HepG2 (cell line): ENCODE results near the gene TRIM44. TPM values are rescaled to one million over a fixed set of nuclear protein-coding genes. Genes with fewer than 3 reads are reported as not detected.

Source experiments
- ATAC-seq: fragments of 200-7000 bp; cut with Tn5 transposase; 3 replicates; pipeline ENCODE4 v1.9.1; 2020; ENCODE audit warnings: mild to moderate bottlenecking, moderate library complexity
- BruUV-seq: library from RNA; stranded (reverse); fragments of 400-500 nt; replicated peaks from 2 replicates; lab custom pipeline; 2021; lab: Mats Ljungman, UMichigan
- CTCF ChIA-PET: fragments of 300-600 bp; formaldehyde crosslinking; extraction: SDS; loops from one replicate; lab custom pipeline; 2021; ENCODE audit warnings: low total read pairs, inconsistent platforms, low intra/inter-chr PET ratio; lab: Yijun Ruan, JAX
- POLR2A ChIA-PET: fragments of 350-600 bp; sonication (Branson Sonifier 250); formaldehyde crosslinking; loops from one replicate; lab custom pipeline; 2020; ENCODE audit warnings: antibody characterized with exemption, inconsistent platforms; lab: Yijun Ruan, JAX
- DNase-seq: peaks from one replicate; pipeline ENCODE4 v3.0.0-alpha.2; 2015; ENCODE audit warnings: low spot score
- FAIRE-seq: peaks from 3 replicates; lab custom pipeline; 2011; peaks lifted over from hg19 to GRCh38; lab: Jason Lieb, UNC
- H2AFZ ChIP-seq: one replicate; pipeline ENCODE4 v1.6.1; 2011; ENCODE audit warnings: low read length, inconsistent platforms
- H3K27ac ChIP-seq: fragments of 300-600 bp; 3 replicates; pipeline ENCODE4 v1.8.0; 2011; ENCODE audit warnings: mixed run types, mild to moderate bottlenecking, mixed read lengths, low read length, inconsistent platforms; ENCODE audit not compliant: insufficient read depth; ENCODE audit errors: extremely low read length
- H3K27me3 ChIP-seq, 2 experiments: fragments of 200-600 bp in 1 of 2; 2 replicates in 1 of 2; 3 replicates in 1 of 2; pipeline versions ENCODE4 v1.6.0 to v1.8.0; 2011; ENCODE audit warnings: low read length in 2 of 2, mild to moderate bottlenecking in 2 of 2, moderate library complexity in 2 of 2, inconsistent platforms in 1 of 2; ENCODE audit not compliant: insufficient read depth in 2 of 2, control insufficient read depth in 1 of 2
- H3K36me3 ChIP-seq, 2 experiments: fragments of 200-600 bp in 1 of 2; replicated peaks in 1 of 2; 2 replicates in 1 of 2; 3 replicates in 1 of 2; pipeline versions ENCODE4 v1.5.1 to v1.8.0; 2011; ENCODE audit warnings: low read length in 2 of 2, inconsistent platforms in 1 of 2; ENCODE audit not compliant: insufficient read depth in 2 of 2, control insufficient read depth in 1 of 2
- H3K4me1 ChIP-seq: 2 replicates; pipeline ENCODE4 v1.5.1; 2012; ENCODE audit warnings: low read length, inconsistent platforms; ENCODE audit not compliant: insufficient read depth
- H3K4me2 ChIP-seq: 2 replicates; pipeline ENCODE4 v1.6.0; 2011; ENCODE audit warnings: low read depth, low read length, inconsistent platforms
- H3K4me3 ChIP-seq, 3 experiments: fragments of 200-600 bp in 1 of 3; sonication (generic), shearing (Covaris generic) in 1 of 3; replicated peaks in 1 of 3; 2 replicates each; pipeline ENCODE4 v1.5.1; 2011 to 2016; ENCODE audit warnings: low read length in 3 of 3, inconsistent platforms in 2 of 3, low read depth in 2 of 3, mild to moderate bottlenecking in 2 of 3, control low read depth in 1 of 3, mixed read lengths in 1 of 3; ENCODE audit not compliant: insufficient read depth in 1 of 3
- H3K79me2 ChIP-seq: one replicate; pipeline ENCODE4 v1.6.1; 2011; ENCODE audit warnings: low read length, inconsistent platforms; ENCODE audit not compliant: insufficient read depth
- H3K9ac ChIP-seq: 2 replicates; pipeline ENCODE4 v1.6.0; 2011; ENCODE audit warnings: mild to moderate bottlenecking, low read depth, low read length, inconsistent platforms; ENCODE audit not compliant: insufficient read depth
- H3K9me3 ChIP-seq: 2 replicates; pipeline ENCODE4 v1.5.1; 2012; ENCODE audit warnings: mild to moderate bottlenecking, low read length
- H4K20me1 ChIP-seq: 2 replicates; pipeline ENCODE4 v1.6.0; 2011; ENCODE audit warnings: inconsistent platforms, mild to moderate bottlenecking, low read length, moderate library complexity; ENCODE audit not compliant: insufficient read depth
- FOSL1 ChIP-seq: sonication (generic); formaldehyde crosslinking; IDR thresholded peaks from 2 replicates; pipeline ENCODE4 v1.9.0; 2021; ENCODE audit warnings: missing genetic modification reagents, borderline replicate concordance
- KDM5A ChIP-seq: fragments of 200-600 bp; sonication (generic); IDR thresholded peaks from 2 replicates; pipeline ENCODE4 v1.7.0; 2018; ENCODE audit warnings: antibody characterized with exemption, mild to moderate bottlenecking, low read length, borderline replicate concordance
- NBN ChIP-seq: fragments of 450-650 bp; conservative IDR thresholded peaks from 2 replicates; pipeline ENCODE4 v1.6.1; 2017
- RCOR2 ChIP-seq: IDR thresholded peaks from 2 replicates; pipeline ENCODE4 v1.6.1; 2016; ENCODE audit warnings: missing biosample characterization, missing genetic modification reagents
- SAFB2 ChIP-seq: sonication (generic); formaldehyde crosslinking; IDR thresholded peaks from 2 replicates; pipeline ENCODE4 v1.5.1; 2020; ENCODE audit warnings: missing genetic modification reagents, low read depth, mild to moderate bottlenecking, borderline replicate concordance
- SIX1 ChIP-seq: sonication (generic); formaldehyde crosslinking; IDR thresholded peaks from 2 replicates; pipeline ENCODE4 v1.4.0; 2020; ENCODE audit warnings: missing genetic modification reagents, borderline replicate concordance
- SNAI1 ChIP-seq: sonication (generic); formaldehyde crosslinking; IDR thresholded peaks from 2 replicates; pipeline ENCODE4 v1.5.0; 2020; ENCODE audit warnings: mild to moderate bottlenecking, missing genetic modification reagents, borderline replicate concordance
- SP5 ChIP-seq: IDR thresholded peaks from 2 replicates; pipeline ENCODE4 v1.6.1; 2016; ENCODE audit warnings: low read depth, borderline replicate concordance
- TBX2 ChIP-seq: sonication (generic); formaldehyde crosslinking; IDR thresholded peaks from 2 replicates; pipeline ENCODE4 v1.5.0; 2020; ENCODE audit warnings: missing genetic modification reagents, mild to moderate bottlenecking, borderline replicate concordance
- UBTF ChIP-seq: sonication (generic); formaldehyde crosslinking; IDR thresholded peaks from 2 replicates; pipeline ENCODE4 v1.4.0; 2020; ENCODE audit warnings: mild to moderate bottlenecking, missing genetic modification reagents
- ZEB1 ChIP-seq: IDR thresholded peaks from 2 replicates; pipeline ENCODE4 v1.6.1; 2012; ENCODE audit warnings: mild to moderate bottlenecking, low read depth, inconsistent platforms; ENCODE audit not compliant: insufficient replicate concordance
- ZNF30 ChIP-seq: sonication (generic); formaldehyde crosslinking; IDR thresholded peaks from 2 replicates; pipeline ENCODE4 v1.5.0; 2020; ENCODE audit warnings: mild to moderate bottlenecking, missing genetic modification reagents
- ZNF337 ChIP-seq: sonication (generic); formaldehyde crosslinking; IDR thresholded peaks from 2 replicates; pipeline ENCODE4 v1.5.1; 2020; ENCODE audit warnings: missing genetic modification reagents, low read depth, mild to moderate bottlenecking, borderline replicate concordance
- ZNF788 ChIP-seq: sonication (generic); formaldehyde crosslinking; IDR thresholded peaks from 2 replicates; pipeline ENCODE4 v1.5.0; 2020; ENCODE audit warnings: mild to moderate bottlenecking, missing genetic modification reagents, borderline replicate concordance
- WGBS: methylation state at CpG from one replicate; pipeline ENCODE4 v1.1.6; 2017; ENCODE audit warnings: low lambda C conversion rate; 5-methylcytosine and 5-hydroxymethylcytosine counted together
- in situ Hi-C: cut with HindIII; loops from 2 replicates; pipeline ENCODE4 v1.10.0; 2017; ENCODE audit warnings: low pct_unique_long_range_greater_than_20kb; ENCODE audit not compliant: extremely low pct_ligation_motif_present
- intact Hi-C: fragments of 100-400 bp; cut with micrococcal nuclease; formaldehyde crosslinking; loops from one replicate; pipeline ENCODE4 v1.10.0; 2022; ENCODE audit not compliant: unreplicated experiment
- polyA plus RNA-seq, 8 experiments: library from polyadenylated mRNA; depleted of rRNA in 3 of 8; stranded (reverse) in 7 of 8; unstranded in 1 of 8; fragments of >200 nt; fragmentation: Illumina TruSeq in 4 of 8; extraction: Trizol in 4 of 8; gene quantifications; 2 replicates each; pipeline versions ENCODE4 v1.2.1 to v1.2.3, GENCODE V29; 2011 to 2016; ENCODE audit warnings: low read depth in 4 of 8, missing spikeins in 1 of 8, mixed read lengths in 1 of 8; ENCODE audit not compliant: insufficient read depth in 1 of 8
- total RNA-seq, 5 experiments: library from RNA; depleted of rRNA; stranded (reverse); fragments of >200 nt; fragmentation: Illumina TruSeq; extraction: Trizol; gene quantifications; 2 replicates each; pipeline ENCODE4 v1.2.3, GENCODE V29; 2016; ENCODE audit warnings: low read depth in 1 of 5
- TF ChIP-seq, protein P1 (sequence below): sonication (generic); formaldehyde crosslinking; IDR thresholded peaks from 2 replicates; pipeline ENCODE4 v1.5.1; 2020; ENCODE audit warnings: mild to moderate bottlenecking, missing genetic modification reagents, moderate library complexity
- TF ChIP-seq, protein P2 (sequence below): sonication (generic); formaldehyde crosslinking; IDR thresholded peaks from 2 replicates; pipeline ENCODE4 v1.8.1; 2023; ENCODE audit warnings: mild to moderate bottlenecking, missing genetic modification reagents

The TRIM44 gene
- total and polyA plus RNA-seq, 2 of the 13 experiments (the other 11 are each of a cell fraction or from before 2014, with no cell fraction given) = 22.7 to 50.3 TPM

GRCh38 chr11:35622070-35622469 lies 40.5 kb upstream of the TRIM44 start:
- Histone ChIP-seq H2AFZ (no peak overlapping the region), H3K4me1 (peaks cover 7% of the 10 kb centered on the region; the same call in 1 of the 2 replicates)
- no TSS peak for BruUV-seq
- DNase-seq (peak; percentile 6), FAIRE-seq (no peak)
- CTCF ChIA-PET = no interaction called here
- TF ChIP-seq KDM5A (no peak), NBN (no peak), ZEB1 (no peak), SIX1 (CRISPR knock-in tag) (no peak), UBTF (CRISPR knock-in tag) (no peak), RCOR2 (CRISPR knock-in tag) (no peak), SP5 (CRISPR knock-in tag) (no peak), SAFB2 (CRISPR knock-in tag) (no peak), FOSL1 (CRISPR knock-in tag) (no peak), SNAI1 (no peak), ZNF788 (no peak), ZNF30 (CRISPR knock-in tag) (no peak), ZNF337 (CRISPR knock-in tag) (no peak), TBX2 (CRISPR knock-in tag) (no peak)
- TF ChIP-seq, protein P1, sequence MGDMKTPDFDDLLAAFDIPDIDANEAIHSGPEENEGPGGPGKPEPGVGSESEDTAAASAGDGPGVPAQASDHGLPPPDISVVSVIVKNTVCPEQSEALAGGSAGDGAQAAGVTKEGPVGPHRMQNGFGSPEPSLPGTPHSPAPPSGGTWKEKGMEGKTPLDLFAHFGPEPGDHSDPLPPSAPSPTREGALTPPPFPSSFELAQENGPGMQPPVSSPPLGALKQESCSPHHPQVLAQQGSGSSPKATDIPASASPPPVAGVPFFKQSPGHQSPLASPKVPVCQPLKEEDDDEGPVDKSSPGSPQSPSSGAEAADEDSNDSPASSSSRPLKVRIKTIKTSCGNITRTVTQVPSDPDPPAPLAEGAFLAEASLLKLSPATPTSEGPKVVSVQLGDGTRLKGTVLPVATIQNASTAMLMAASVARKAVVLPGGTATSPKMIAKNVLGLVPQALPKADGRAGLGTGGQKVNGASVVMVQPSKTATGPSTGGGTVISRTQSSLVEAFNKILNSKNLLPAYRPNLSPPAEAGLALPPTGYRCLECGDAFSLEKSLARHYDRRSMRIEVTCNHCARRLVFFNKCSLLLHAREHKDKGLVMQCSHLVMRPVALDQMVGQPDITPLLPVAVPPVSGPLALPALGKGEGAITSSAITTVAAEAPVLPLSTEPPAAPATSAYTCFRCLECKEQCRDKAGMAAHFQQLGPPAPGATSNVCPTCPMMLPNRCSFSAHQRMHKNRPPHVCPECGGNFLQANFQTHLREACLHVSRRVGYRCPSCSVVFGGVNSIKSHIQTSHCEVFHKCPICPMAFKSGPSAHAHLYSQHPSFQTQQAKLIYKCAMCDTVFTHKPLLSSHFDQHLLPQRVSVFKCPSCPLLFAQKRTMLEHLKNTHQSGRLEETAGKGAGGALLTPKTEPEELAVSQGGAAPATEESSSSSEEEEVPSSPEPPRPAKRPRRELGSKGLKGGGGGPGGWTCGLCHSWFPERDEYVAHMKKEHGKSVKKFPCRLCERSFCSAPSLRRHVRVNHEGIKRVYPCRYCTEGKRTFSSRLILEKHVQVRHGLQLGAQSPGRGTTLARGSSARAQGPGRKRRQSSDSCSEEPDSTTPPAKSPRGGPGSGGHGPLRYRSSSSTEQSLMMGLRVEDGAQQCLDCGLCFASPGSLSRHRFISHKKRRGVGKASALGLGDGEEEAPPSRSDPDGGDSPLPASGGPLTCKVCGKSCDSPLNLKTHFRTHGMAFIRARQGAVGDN (CRISPR knock-in tag) = no peak
- TF ChIP-seq, protein P2, sequence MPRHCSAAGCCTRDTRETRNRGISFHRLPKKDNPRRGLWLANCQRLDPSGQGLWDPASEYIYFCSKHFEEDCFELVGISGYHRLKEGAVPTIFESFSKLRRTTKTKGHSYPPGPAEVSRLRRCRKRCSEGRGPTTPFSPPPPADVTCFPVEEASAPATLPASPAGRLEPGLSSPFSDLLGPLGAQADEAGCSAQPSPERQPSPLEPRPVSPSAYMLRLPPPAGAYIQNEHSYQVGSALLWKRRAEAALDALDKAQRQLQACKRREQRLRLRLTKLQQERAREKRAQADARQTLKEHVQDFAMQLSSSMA (CRISPR knock-in tag) = no peak
- TF ChIP-seq, all 625 proteins: peak for 0
- no peaks in the 10 kb centered on the region for H3K36me3 ChIP-seq
- no peak overlapping the region for H3K4me3 ChIP-seq
- POLR2A ChIA-PET = no interaction called here
- in situ Hi-C loops = loop anchor here (25.0 kb wide), 1 partner anchor 865 kb away; no protein-coding TSS in a partner anchor
- no peak overlapping the region for H3K9ac ChIP-seq
- peaks cover 1 to 30% of the 10 kb centered on the region in 2 experiments; a peak in 4 of 5 replicates for H3K27me3 ChIP-seq
- H3K27ac ChIP-seq = no peak overlapping the region
- intact Hi-C loops = no loop called here
- H3K4me2 ChIP-seq = no peak overlapping the region
- H3K79me2 ChIP-seq = no peaks in the 10 kb centered on the region
- H3K9me3 ChIP-seq = no peaks in the 10 kb centered on the region
- no peak for ATAC-seq
- no peaks in the 10 kb centered on the region for H4K20me1 ChIP-seq
- 2% methylated on average over 3 of the region's 3 CpGs for WGBS
